CD14-positive monocyte (primary cell): ENCODE measurements around the gene TREM1. TPM values are rescaled to one million over a fixed set of nuclear protein-coding genes. Genes with fewer than 3 reads are reported as not detected.
A peak's percentile ranks its signal among the peaks of the same experiment; 100 is the strongest.

Experiments
- DNase-seq, 3 donors: peaks; one replicate each; pipeline ENCODE4 v3.0.0-alpha.2; 2011 to 2022
- H2AFZ ChIP-seq: 2 replicates; pipeline ENCODE4 v1.6.0; 2012; ENCODE audit warnings: mild to moderate bottlenecking, low read depth, low read length, inconsistent platforms; ENCODE audit not compliant: insufficient read depth, poor library complexity, severe bottlenecking
- H3K27ac ChIP-seq, 2 donors: 1 replicate in 1 of 2; 2 replicates in 1 of 2; pipeline ENCODE4 v1.5.1; 2012 to 2013; ENCODE audit warnings: low read length in 2 of 2, control low read depth in 1 of 2, inconsistent platforms in 1 of 2, low read depth in 1 of 2, mild to moderate bottlenecking in 1 of 2
- H3K27me3 ChIP-seq, 2 donors: one replicate each; pipeline versions ENCODE4 v1.6.0 to v1.6.1; 2011 to 2013; ENCODE audit warnings: low read length in 2 of 2; ENCODE audit not compliant: control insufficient read depth in 2 of 2, insufficient read depth in 2 of 2
- H3K36me3 ChIP-seq, 2 donors: replicated peaks in 1 of 2; 1 replicate in 1 of 2; 2 replicates in 1 of 2; pipeline versions ENCODE4 v1.5.1 to v1.6.1; 2012 to 2013; ENCODE audit warnings: low read length in 2 of 2, control low read depth in 1 of 2, inconsistent platforms in 1 of 2, mild to moderate bottlenecking in 1 of 2; ENCODE audit not compliant: insufficient read depth in 2 of 2, control insufficient read depth in 1 of 2
- H3K4me1 ChIP-seq, 2 donors: 1 replicate in 1 of 2; 2 replicates in 1 of 2; pipeline versions ENCODE4 v1.5.1 to v1.6.1; 2012 to 2013; ENCODE audit warnings: low read length in 2 of 2, control low read depth in 1 of 2, inconsistent platforms in 1 of 2, mild to moderate bottlenecking in 1 of 2, moderate library complexity in 1 of 2; ENCODE audit not compliant: insufficient read depth in 2 of 2, control insufficient read depth in 1 of 2
- H3K4me2 ChIP-seq: replicated peaks from 2 replicates; pipeline ENCODE3; 2012; ENCODE audit warnings: low read length, moderate library complexity, mild to moderate bottlenecking; ENCODE audit not compliant: poor library complexity, severe bottlenecking; ENCODE audit errors: extremely low read depth
- H3K4me3 ChIP-seq, 3 experiments: fragments of 200-600 bp in 1 of 3; sonication (generic) in 1 of 3; replicated peaks in 1 of 3; 1 replicate in 2 of 3; 2 replicates in 1 of 3; pipeline ENCODE4 v1.5.1; 2011 to 2013; ENCODE audit warnings: low read length in 3 of 3, mild to moderate bottlenecking in 3 of 3, control low read depth in 2 of 3, low read depth in 2 of 3, inconsistent platforms in 1 of 3, moderate library complexity in 1 of 3
- H3K79me2 ChIP-seq: 2 replicates; pipeline ENCODE4 v1.6.0; 2012; ENCODE audit warnings: mild to moderate bottlenecking, control low read depth, inconsistent platforms, low read length, moderate library complexity; ENCODE audit not compliant: insufficient read depth
- H3K9ac ChIP-seq: 2 replicates; pipeline ENCODE4 v1.6.0; 2017; ENCODE audit warnings: low read length, mild to moderate bottlenecking; ENCODE audit not compliant: insufficient read depth, poor library complexity, severe bottlenecking
- H3K9me3 ChIP-seq, 2 donors: replicated peaks in 1 of 2; 1 replicate in 1 of 2; 2 replicates in 1 of 2; pipeline versions ENCODE4 v1.5.1 to v1.6.1; 2012 to 2013; ENCODE audit warnings: low read length in 2 of 2, control low read depth in 1 of 2; ENCODE audit not compliant: control insufficient read depth in 1 of 2, insufficient read depth in 1 of 2
- H4K20me1 ChIP-seq: 2 replicates; pipeline ENCODE4 v1.6.0; 2012; ENCODE audit warnings: mild to moderate bottlenecking, low read length, control low read depth, moderate library complexity; ENCODE audit not compliant: insufficient read depth
- H3K27ac Mint-ChIP-seq, 7 donors: one replicate each; pipeline ENCODE4 v1.8.0; 2020; ENCODE audit warnings: mild to moderate bottlenecking in 7 of 7, mixed read lengths in 7 of 7, moderate library complexity in 6 of 7, inconsistent platforms in 2 of 7
- H3K27me3 Mint-ChIP-seq, 3 donors: one replicate each; pipeline ENCODE4 v1.8.0; 2021 to 2022; ENCODE audit warnings: low read depth in 3 of 3, mild to moderate bottlenecking in 3 of 3, mixed read lengths in 3 of 3, moderate library complexity in 3 of 3, inconsistent platforms in 1 of 3
- H3K36me3 Mint-ChIP-seq, 2 donors: one replicate each; pipeline ENCODE4 v1.8.0; 2020; ENCODE audit warnings: mixed read lengths in 2 of 2, inconsistent platforms in 1 of 2, mild to moderate bottlenecking in 1 of 2
- H3K4me1 Mint-ChIP-seq: one replicate; pipeline ENCODE4 v1.8.0; 2020; ENCODE audit warnings: mild to moderate bottlenecking, mixed read lengths
- H3K4me3 Mint-ChIP-seq, 2 donors: one replicate each; pipeline ENCODE4 v1.8.0; 2020; ENCODE audit warnings: mild to moderate bottlenecking in 2 of 2, mixed read lengths in 2 of 2, moderate library complexity in 1 of 2
- H3K9me3 Mint-ChIP-seq, 7 donors: one replicate each; pipeline ENCODE4 v1.8.0; 2020 to 2022; ENCODE audit warnings: mixed read lengths in 7 of 7, mild to moderate bottlenecking in 6 of 7, moderate library complexity in 6 of 7, inconsistent platforms in 2 of 7
- WGBS: methylation state at CpG from one replicate; pipeline ENCODE4 v1.1.5; 2013; ENCODE audit warnings: missing lambda C conversion rate; ENCODE audit not compliant: insufficient coverage; 5-methylcytosine and 5-hydroxymethylcytosine counted together
- intact Hi-C, 2 donors: fragments of 100-400 bp; cut with micrococcal nuclease; formaldehyde crosslinking; loops; one replicate each; pipeline versions ENCODE4 v1.15.0 to v1.15.1; 2023
- polyA plus RNA-seq, 3 donors: library from polyadenylated mRNA; depleted of rRNA in 1 of 3; unstranded in 2 of 3; stranded (reverse) in 1 of 3; fragments of 300-500 nt in 2 of 3; fragments of >200 nt in 1 of 3; fragmentation: Illumina TruSeq in 2 of 3; gene quantifications; 1 replicate in 2 of 3; 2 replicates in 1 of 3; pipeline ENCODE4 v1.2.3, GENCODE V29; 2012 to 2021
- TF ChIP-seq, protein P1 (sequence below): fragments of 200-600 bp; IDR thresholded peaks from one replicate; pipeline ENCODE4 v1.8.0; 2022; ENCODE audit warnings: antibody characterized with exemption, mild to moderate bottlenecking

The TREM1 gene
- polyA plus RNA-seq, 3 donors = 175 to 303 (median 240) TPM

- Mint-ChIP-seq H3K4me3 (no peak overlapping the region), H3K27me3 (peaks cover 20 to 31% (median 25%) of the 10 kb centered on the region in 3 donors), H3K27ac (no peak overlapping the region), H3K4me1 (peaks cover 13% of the 10 kb centered on the region), H3K36me3 (no peaks in the 10 kb centered on the region), H3K9me3 (no peaks in the 10 kb centered on the region)
- WGBS = no CpG with 5 or more reads among the region's 2 CpGs
- Histone ChIP-seq H3K9me3 (no peaks in the 10 kb centered on the region), H3K9ac (no peak overlapping the region), H3K4me1 (peaks cover 11% of the 10 kb centered on the region in 2 donors), H4K20me1 (no peaks in the 10 kb centered on the region), H3K4me3 (no peak overlapping the region), H3K79me2 (no peaks in the 10 kb centered on the region), H3K27ac (no peak overlapping the region), H3K36me3 (no peaks in the 10 kb centered on the region), H3K4me2 (no peak overlapping the region), H2AFZ (no peak overlapping the region), H3K27me3 (peaks cover 6 to 11% of the 10 kb centered on the region in 2 donors)
- DNase-seq = no peak
- intact Hi-C loops = loop anchor here (5.0 kb wide), 3 partner anchors 38 to 223 kb away; partner anchors contain the start of gene TREML4 (in 2 of the 2)
- TF ChIP-seq, protein P1, sequence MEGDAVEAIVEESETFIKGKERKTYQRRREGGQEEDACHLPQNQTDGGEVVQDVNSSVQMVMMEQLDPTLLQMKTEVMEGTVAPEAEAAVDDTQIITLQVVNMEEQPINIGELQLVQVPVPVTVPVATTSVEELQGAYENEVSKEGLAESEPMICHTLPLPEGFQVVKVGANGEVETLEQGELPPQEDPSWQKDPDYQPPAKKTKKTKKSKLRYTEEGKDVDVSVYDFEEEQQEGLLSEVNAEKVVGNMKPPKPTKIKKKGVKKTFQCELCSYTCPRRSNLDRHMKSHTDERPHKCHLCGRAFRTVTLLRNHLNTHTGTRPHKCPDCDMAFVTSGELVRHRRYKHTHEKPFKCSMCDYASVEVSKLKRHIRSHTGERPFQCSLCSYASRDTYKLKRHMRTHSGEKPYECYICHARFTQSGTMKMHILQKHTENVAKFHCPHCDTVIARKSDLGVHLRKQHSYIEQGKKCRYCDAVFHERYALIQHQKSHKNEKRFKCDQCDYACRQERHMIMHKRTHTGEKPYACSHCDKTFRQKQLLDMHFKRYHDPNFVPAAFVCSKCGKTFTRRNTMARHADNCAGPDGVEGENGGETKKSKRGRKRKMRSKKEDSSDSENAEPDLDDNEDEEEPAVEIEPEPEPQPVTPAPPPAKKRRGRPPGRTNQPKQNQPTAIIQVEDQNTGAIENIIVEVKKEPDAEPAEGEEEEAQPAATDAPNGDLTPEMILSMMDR = no peak
Observed at GRCh38 chr6:41315203-41315602, 28.7 kb upstream of the TREM1 start.

- Mint-ChIP-seq H3K36me3 (no peaks in the 10 kb centered on the region), H3K4me3 (no peak overlapping the region), H3K4me1 (peaks cover 21% of the 10 kb centered on the region), H3K27ac (peak overlapping the region in 1 of 7 donors; percentile 25), H3K9me3 (peaks cover 0 to 2% (median 0%) of the 10 kb centered on the region in 7 donors), H3K27me3 (peaks cover 0 to 5% (median 5%) of the 10 kb centered on the region in 3 donors)
- no peak overlapping the region for H3K27ac ChIP-seq
- no peaks in the 10 kb centered on the region for H3K79me2 ChIP-seq
- 75% methylated on average over 5 of the region's 13 CpGs for WGBS
- DNase-seq = peak in 2 of 3 donors; percentile 58 to 71
- no peak overlapping the region for H3K4me3 ChIP-seq
- TF ChIP-seq, protein P1 = peak; percentile 80
- no peaks in the 10 kb centered on the region for H3K36me3 ChIP-seq
- H3K4me1 ChIP-seq = peaks cover 10 to 25% of the 10 kb centered on the region in 2 donors
- no peak overlapping the region for H3K9ac ChIP-seq
- H3K9me3 ChIP-seq = no peaks in the 10 kb centered on the region
- H3K27me3 ChIP-seq = peaks cover 0 to 2% of the 10 kb centered on the region in 2 donors
- no peak overlapping the region for H2AFZ ChIP-seq
- H4K20me1 ChIP-seq = no peaks in the 10 kb centered on the region
- H3K4me2 ChIP-seq = no peak overlapping the region
- intact Hi-C loops = loop anchor here in 1 of 2 donors (2.0 to 5.0 kb wide), 2 partner anchors 20 to 124 kb away; partner anchors contain the start of gene TREM1
Observed at GRCh38 chr6:41306187-41306854, 19.8 kb upstream of the TREM1 start.
